GM20000 (cell line): ENCODE results near the gene KIF7.

ENCODE experiments used
- DNase-seq: peaks from one replicate; pipeline ENCODE4 v3.0.0; 2012; ENCODE audit warnings: low spot score
- CTCF ChIP-seq: IDR thresholded peaks from 2 replicates; pipeline ENCODE4 v1.5.1; 2012; ENCODE audit warnings: mild to moderate bottlenecking, control low read depth; ENCODE audit errors: extremely low read depth, missing control alignments

The KIF7 gene

GRCh38 chr15:89668171-89668570 is 12.9 kb upstream of the KIF7 start:
- no peak for TF ChIP-seq CTCF
- no peak for DNase-seq

- no peak for DNase-seq
- no peak for TF ChIP-seq CTCF
Observed at GRCh38 chr15:89667706-89667960, 12.4 kb upstream of the KIF7 start.

- no peak for TF ChIP-seq CTCF
- no peak for DNase-seq
Observed at GRCh38 chr15:89666858-89667705, 11.8 kb upstream of the KIF7 start.

GRCh38 chr15:89666184-89666857 is 11.1 kb upstream of the KIF7 start:
- DNase-seq: no peak
- TF ChIP-seq CTCF: no peak

GRCh38 chr15:89665449-89666181 is 10.3 kb upstream of the KIF7 start:
- no peak for TF ChIP-seq CTCF
- DNase-seq: peak; percentile 84

- no peak for TF ChIP-seq CTCF
- no peak for DNase-seq
Observed at GRCh38 chr15:89664441-89665350, 9.4 kb upstream of the KIF7 start.
